Measurements from ENCODE around the gene PRDM5.

The PRDM5 gene

GRCh38 chr4:120815361-120815760, 107.2 kb downstream of the PRDM5 start:
- no peak for DNase-seq

GRCh38 chr4:120814886-120815285, 107.6 kb downstream of the PRDM5 start:
- DNase-seq, result no peak

- DNase-seq, result no peak
Observed at GRCh38 chr4:120812216-120812615, 110.3 kb downstream of the PRDM5 start.

GRCh38 chr4:120809518-120809917, 113.0 kb downstream of the PRDM5 start:
- DNase-seq, result no peak

- DNase-seq, result peak; percentile 16
Observed at GRCh38 chr4:120808475-120809141, 113.9 kb downstream of the PRDM5 start.

GRCh38 chr4:120801137-120801758, 121.3 kb downstream of the PRDM5 start:
- DNase-seq, result peak; percentile 34

GRCh38 chr4:120798570-120798969, 124.0 kb downstream of the PRDM5 start:
- DNase-seq, result no peak

- no peak for DNase-seq
Observed at GRCh38 chr4:120796271-120796670, 126.3 kb downstream of the PRDM5 start.

GRCh38 chr4:120785202-120785601, 137.3 kb downstream of the PRDM5 start:
- no peak for DNase-seq

- DNase-seq, result no peak
Observed at GRCh38 chr4:120777459-120777858, 145.1 kb downstream of the PRDM5 start.

GRCh38 chr4:120775431-120775830, 147.1 kb downstream of the PRDM5 start:
- no peak for DNase-seq

GRCh38 chr4:120773641-120774040, 148.9 kb downstream of the PRDM5 start:
- DNase-seq, result no peak

GRCh38 chr4:120771907-120772306, 150.6 kb downstream of the PRDM5 start:
- no peak for DNase-seq

GRCh38 chr4:120770897-120771296, 151.6 kb downstream of the PRDM5 start:
- no peak for DNase-seq

GRCh38 chr4:120769227-120769626, 153.3 kb downstream of the PRDM5 start:
- DNase-seq, result no peak

GRCh38 chr4:120765260-120765680, 157.3 kb downstream of the PRDM5 start:
- DNase-seq, result no peak

GRCh38 chr4:120763650-120764049, 158.9 kb downstream of the PRDM5 start:
- DNase-seq, result no peak

- DNase-seq, result no peak
Observed at GRCh38 chr4:120761070-120761469, 161.5 kb downstream of the PRDM5 start.

- no peak for DNase-seq
Observed at GRCh38 chr4:120760047-120760446, 162.5 kb downstream of the PRDM5 start.

GRCh38 chr4:120755864-120756263, 166.7 kb downstream of the PRDM5 start:
- DNase-seq, result no peak

GRCh38 chr4:120754590-120754989, 167.9 kb downstream of the PRDM5 start:
- DNase-seq, result no peak

GRCh38 chr4:120753854-120754253, 168.7 kb downstream of the PRDM5 start:
- DNase-seq, result no peak

GRCh38 chr4:120750152-120750525, 172.4 kb downstream of the PRDM5 start:
- no peak for DNase-seq

- DNase-seq, result no peak
Observed at GRCh38 chr4:120749445-120750151, 172.9 kb downstream of the PRDM5 start.
